ENCODE measurements around the gene PWP2.
"Not testable (repeated sequence)": the region's sequence is repeated elsewhere in the genome, so short reads cannot be mapped to it uniquely, and the experiment has no call there.

The PWP2 gene

DNA sequence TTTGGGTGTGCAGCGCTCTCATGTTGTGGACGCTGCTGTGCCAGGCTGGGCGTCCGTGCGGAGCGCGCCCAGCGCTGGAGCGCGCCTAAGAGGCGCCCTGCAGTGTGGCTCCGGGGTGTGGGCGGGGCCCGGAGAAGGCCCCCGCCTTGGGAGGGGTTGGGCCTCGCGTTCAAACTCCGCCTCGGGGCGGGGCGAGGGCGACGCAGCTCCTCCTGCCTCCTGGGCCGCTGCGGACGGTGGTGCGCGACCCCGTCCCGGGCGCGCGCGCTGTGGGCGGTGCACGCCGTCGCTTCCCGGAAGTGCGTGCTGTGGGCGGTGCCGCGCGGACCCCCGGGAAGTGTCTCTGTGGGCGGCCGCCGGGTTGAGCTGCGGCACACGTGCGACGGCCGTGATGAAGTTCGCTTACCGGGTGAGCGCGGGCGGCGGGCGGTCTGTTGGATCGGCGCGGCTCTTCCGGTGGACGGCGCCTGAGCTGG is at the start of gene PWP2:
Gene PWP2 (plus strand): TSS at position 374 of the 476 bp plus-strand sequence. CDS start 18 bp downstream, at position 392.
- not testable (repeated sequence) for H3K4me3 ChIP-seq (ENCODE audit: low read length); H3K79me2 ChIP-seq (ENCODE audit: low read length); H3K4me2 ChIP-seq (ENCODE audit: low read length); H4K20me1 ChIP-seq (ENCODE audit: insufficient read depth, low read length); H3K27me3 ChIP-seq (ENCODE audit: low read depth, low read length); H3K9me3 ChIP-seq (ENCODE audit: insufficient read depth, low read length); H3K36me3 ChIP-seq (replicated peaks; ENCODE audit: low read depth, low read length); H3K9ac ChIP-seq (ENCODE audit: low read length); H2AFZ ChIP-seq (ENCODE audit: low read depth, low read length); H3K27ac ChIP-seq (ENCODE audit: low read length); H3K4me1 ChIP-seq (ENCODE audit: low read length)

DNA sequence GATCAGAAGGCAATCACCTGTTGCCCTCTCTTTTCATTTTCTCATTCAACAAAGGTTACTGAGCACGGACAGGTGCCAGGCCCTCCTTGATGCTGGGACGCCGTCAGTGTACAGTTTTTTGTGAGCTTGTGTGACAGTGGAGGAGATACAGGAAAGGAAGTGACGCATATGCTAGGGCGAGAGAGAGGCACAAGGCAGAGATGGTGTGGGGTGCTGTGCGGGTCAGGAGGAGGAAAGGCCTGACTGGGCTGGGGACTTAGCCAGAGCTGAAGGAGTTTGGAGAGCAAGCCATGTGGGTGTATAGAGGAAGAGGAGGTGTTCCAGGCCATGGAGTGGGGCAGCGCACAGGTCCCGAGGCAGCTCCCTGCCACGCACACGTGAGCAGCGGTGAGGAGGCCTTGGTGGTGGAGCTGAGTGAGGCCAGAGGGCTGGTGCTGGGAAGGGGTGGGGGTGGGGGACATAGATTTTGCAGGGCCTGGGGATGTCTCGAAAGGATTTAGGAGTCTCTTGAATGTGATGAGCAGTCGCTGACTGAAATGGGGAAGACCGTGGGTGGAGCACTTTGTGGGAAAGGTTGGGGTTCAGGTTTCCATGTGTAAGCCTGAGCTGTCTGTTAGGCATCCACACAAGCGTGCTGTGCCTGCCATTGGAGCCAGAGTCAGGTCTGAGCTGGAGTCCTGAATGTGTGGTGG is 49.1 kb upstream of the PWP2 start:
- Histone ChIP-seq H3K4me1 (ENCODE audit: low read length) (peaks cover 17% of the 10 kb centered on the region; the same call in 1 of the 2 replicates), H3K27ac (ENCODE audit: low read length) (no peak overlapping the region), H4K20me1 (ENCODE audit: insufficient read depth, low read length) (no peaks in the 10 kb centered on the region), H3K36me3 (replicated peaks; ENCODE audit: low read depth, low read length) (peaks cover 10% of the 10 kb centered on the region), H3K9ac (ENCODE audit: low read length) (no peak overlapping the region), H3K79me2 (ENCODE audit: low read length) (no peaks in the 10 kb centered on the region; the same call in 1 of the 2 replicates), H3K4me2 (ENCODE audit: low read length) (no peak overlapping the region), H3K4me3 (ENCODE audit: low read length) (no peak overlapping the region), H2AFZ (ENCODE audit: low read depth, low read length) (no peak overlapping the region), H3K9me3 (ENCODE audit: insufficient read depth, low read length) (no peaks in the 10 kb centered on the region), H3K27me3 (ENCODE audit: low read depth, low read length) (no peaks in the 10 kb centered on the region)
- TF ChIP-seq, protein P1, sequence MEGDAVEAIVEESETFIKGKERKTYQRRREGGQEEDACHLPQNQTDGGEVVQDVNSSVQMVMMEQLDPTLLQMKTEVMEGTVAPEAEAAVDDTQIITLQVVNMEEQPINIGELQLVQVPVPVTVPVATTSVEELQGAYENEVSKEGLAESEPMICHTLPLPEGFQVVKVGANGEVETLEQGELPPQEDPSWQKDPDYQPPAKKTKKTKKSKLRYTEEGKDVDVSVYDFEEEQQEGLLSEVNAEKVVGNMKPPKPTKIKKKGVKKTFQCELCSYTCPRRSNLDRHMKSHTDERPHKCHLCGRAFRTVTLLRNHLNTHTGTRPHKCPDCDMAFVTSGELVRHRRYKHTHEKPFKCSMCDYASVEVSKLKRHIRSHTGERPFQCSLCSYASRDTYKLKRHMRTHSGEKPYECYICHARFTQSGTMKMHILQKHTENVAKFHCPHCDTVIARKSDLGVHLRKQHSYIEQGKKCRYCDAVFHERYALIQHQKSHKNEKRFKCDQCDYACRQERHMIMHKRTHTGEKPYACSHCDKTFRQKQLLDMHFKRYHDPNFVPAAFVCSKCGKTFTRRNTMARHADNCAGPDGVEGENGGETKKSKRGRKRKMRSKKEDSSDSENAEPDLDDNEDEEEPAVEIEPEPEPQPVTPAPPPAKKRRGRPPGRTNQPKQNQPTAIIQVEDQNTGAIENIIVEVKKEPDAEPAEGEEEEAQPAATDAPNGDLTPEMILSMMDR (IDR thresholded peaks at IDR 0.05; ENCODE audit: low read depth, low read length) = no peak

DNA sequence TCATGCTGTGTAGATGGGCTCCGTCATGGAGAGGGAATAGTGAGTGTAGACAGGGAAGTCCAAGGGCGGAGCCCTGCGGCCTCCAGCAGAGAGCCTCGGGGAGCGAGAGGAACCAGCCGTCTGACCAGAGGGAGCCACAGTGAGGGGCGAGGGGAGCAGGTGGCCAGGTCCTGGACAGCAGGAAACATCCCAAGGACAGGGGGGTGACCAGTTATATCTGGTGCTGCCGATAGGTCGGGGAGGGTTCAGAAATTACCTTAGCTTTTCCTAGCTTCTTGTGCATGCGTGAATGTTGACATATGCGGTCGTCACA is 48.6 kb upstream of the PWP2 start:
- no peak overlapping the region for H2AFZ ChIP-seq (ENCODE audit: low read depth, low read length)
- no peak overlapping the region for H3K4me3 ChIP-seq (ENCODE audit: low read length)
- H3K27ac ChIP-seq (ENCODE audit: low read length) = no peak overlapping the region
- H3K79me2 ChIP-seq (ENCODE audit: low read length) = no peaks in the 10 kb centered on the region; the same call in 1 of the 2 replicates
- peaks cover 17% of the 10 kb centered on the region; the same call in 1 of the 2 replicates for H3K4me1 ChIP-seq (ENCODE audit: low read length)
- H3K27me3 ChIP-seq (ENCODE audit: low read depth, low read length) = no peaks in the 10 kb centered on the region
- H4K20me1 ChIP-seq (ENCODE audit: insufficient read depth, low read length) = no peaks in the 10 kb centered on the region
- H3K36me3 ChIP-seq (replicated peaks; ENCODE audit: low read depth, low read length) = peaks cover 11% of the 10 kb centered on the region
- H3K9me3 ChIP-seq (ENCODE audit: insufficient read depth, low read length) = no peaks in the 10 kb centered on the region
- no peak for TF ChIP-seq EZH2phosphoT487 (IDR thresholded peaks at IDR 0.05; ENCODE audit: low read depth)
- TF ChIP-seq, protein P1 (IDR thresholded peaks at IDR 0.05; ENCODE audit: low read depth, low read length) = no peak
- no peak overlapping the region for H3K9ac ChIP-seq (ENCODE audit: low read length)
- H3K4me2 ChIP-seq (ENCODE audit: low read length) = no peak overlapping the region

DNA sequence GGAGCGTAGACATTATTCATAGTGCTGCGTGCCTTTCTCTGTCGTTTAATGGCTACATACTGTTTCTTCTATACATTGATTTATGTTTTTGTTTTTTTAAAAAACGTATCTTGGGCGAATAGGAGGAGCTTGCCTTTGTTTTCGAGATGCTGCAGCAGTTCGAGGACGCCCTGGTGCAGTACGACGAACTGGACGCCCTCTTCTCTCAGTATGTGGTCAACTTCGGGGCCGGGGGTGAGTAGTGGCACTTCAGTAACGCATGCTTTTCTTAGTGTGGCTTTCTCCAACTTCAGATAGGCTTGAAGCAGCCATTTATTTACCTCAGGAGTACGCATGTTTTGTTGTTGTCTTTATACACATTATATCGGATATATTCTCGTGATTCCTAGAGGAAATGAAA is 48.2 kb upstream of the PWP2 start:
- H3K4me3 ChIP-seq (ENCODE audit: low read length) = no peak overlapping the region
- H3K4me1 ChIP-seq (ENCODE audit: low read length) = peaks cover 17% of the 10 kb centered on the region; the same call in 1 of the 2 replicates
- no peaks in the 10 kb centered on the region for H4K20me1 ChIP-seq (ENCODE audit: insufficient read depth, low read length)
- H3K36me3 ChIP-seq (replicated peaks; ENCODE audit: low read depth, low read length) = peaks cover 14% of the 10 kb centered on the region
- H3K9ac ChIP-seq (ENCODE audit: low read length) = no peak overlapping the region
- no peak for TF ChIP-seq EZH2phosphoT487 (IDR thresholded peaks at IDR 0.05; ENCODE audit: low read depth)
- TF ChIP-seq, protein P1 (IDR thresholded peaks at IDR 0.05; ENCODE audit: low read depth, low read length) = no peak
- H3K79me2 ChIP-seq (ENCODE audit: low read length) = no peaks in the 10 kb centered on the region; the same call in 1 of the 2 replicates
- H3K27me3 ChIP-seq (ENCODE audit: low read depth, low read length) = no peaks in the 10 kb centered on the region
- H3K4me2 ChIP-seq (ENCODE audit: low read length) = no peak overlapping the region
- H2AFZ ChIP-seq (ENCODE audit: low read depth, low read length) = no peak overlapping the region
- no peak overlapping the region for H3K27ac ChIP-seq (ENCODE audit: low read length)
- H3K9me3 ChIP-seq (ENCODE audit: insufficient read depth, low read length) = no peaks in the 10 kb centered on the region
